Upper lobe of left lung (tissue), 4 donors: Measurements from ENCODE around the gene INHA.

Source experiments
- CTCF ChIP-seq, 6 experiments: fragments of 450-650 bp in 4 of 6; fragments of 200-600 bp in 2 of 6; sonication (generic) in 2 of 6; IDR thresholded peaks; one replicate each; pipeline ENCODE4 v1.5.1; 2016 to 2019; ENCODE audit warnings: antibody characterized with exemption in 6 of 6
- EP300 ChIP-seq, 4 donors: sonication (generic); formaldehyde crosslinking; IDR thresholded peaks; one replicate each; pipeline ENCODE4 v1.5.1; 2017; ENCODE audit warnings: antibody characterized with exemption in 4 of 4, control low read depth in 2 of 4
- POLR2A ChIP-seq, 4 donors: fragments of 450-650 bp; IDR thresholded peaks; one replicate each; pipeline ENCODE4 v1.5.1; 2016 to 2017; ENCODE audit warnings: antibody characterized with exemption in 4 of 4, mild to moderate bottlenecking in 2 of 4
- POLR2AphosphoS5 ChIP-seq, 2 donors: sonication (generic); formaldehyde crosslinking; IDR thresholded peaks; one replicate each; pipeline ENCODE4 v1.5.1; 2017; ENCODE audit warnings: antibody characterized with exemption in 2 of 2

GRCh38 chr2:219527076-219527394 lies 45.1 kb upstream of the INHA start:
- TF ChIP-seq CTCF (IDR thresholded peaks at IDR 0.05) (no peak), POLR2A (IDR thresholded peaks at IDR 0.05) (no peak), POLR2AphosphoS5 (IDR thresholded peaks at IDR 0.05) (no peak), EP300 (IDR thresholded peaks at IDR 0.05) (no peak)
